HG03457 (cell line): ENCODE measurements around the gene GARIN1A.
"Not testable (repeated sequence)": the region's sequence is repeated elsewhere in the genome, so short reads cannot be mapped to it uniquely, and the experiment has no call there.

ENCODE experiments used
- ATAC-seq: cut with Tn5 transposase; IDR thresholded peaks from one replicate; pipeline ENCODE4 v1.9.1; 2021; ENCODE audit warnings: moderate number of reproducible peaks; ENCODE audit not compliant: unreplicated experiment

Gene GARIN1A

DNA sequence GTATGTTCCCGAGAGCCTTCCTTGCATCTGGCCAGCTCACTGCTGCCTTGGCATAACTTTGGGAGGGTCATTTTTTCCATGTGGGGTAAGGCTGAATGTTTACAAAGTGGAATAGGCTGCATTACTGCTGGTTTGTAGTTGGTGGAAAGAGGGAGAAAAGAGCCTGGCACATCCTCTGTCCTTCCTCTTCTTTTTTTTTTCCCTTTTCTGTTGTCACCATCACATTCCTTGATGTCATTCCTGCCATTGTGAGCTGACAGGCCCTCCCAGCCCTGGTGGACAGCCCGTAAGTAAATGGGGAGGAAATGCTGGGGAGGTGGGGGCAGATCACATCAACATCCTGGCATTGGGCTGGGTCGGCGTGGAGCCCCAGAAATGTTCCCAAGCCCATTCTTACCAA, at the start of gene GARIN1A:
Gene GARIN1A (plus strand): TSS at position 301 of the 400 bp plus-strand sequence. CDS start 106 bp downstream, outside the sequence.
- ATAC-seq = no peak

DNA sequence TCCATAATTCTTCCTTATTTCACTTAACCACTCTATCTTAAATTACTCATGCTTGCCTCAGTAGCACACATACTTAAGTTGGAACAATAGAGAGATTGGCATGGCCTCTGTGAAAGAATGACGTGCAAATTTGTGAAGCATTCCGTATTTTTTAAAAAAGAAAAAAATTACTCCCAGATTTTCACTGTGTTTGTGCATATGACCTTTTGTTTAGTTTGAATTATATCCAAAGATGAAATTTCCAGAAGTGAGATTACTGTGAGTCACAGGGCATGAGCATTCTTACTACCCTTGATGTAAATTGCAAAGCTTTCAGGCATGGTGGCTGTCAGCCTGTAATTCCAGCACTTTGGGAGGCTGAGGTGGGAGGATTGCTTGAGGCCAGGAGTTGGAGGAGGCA, 45.0 kb upstream of the GARIN1A start:
- ATAC-seq = not testable (repeated sequence)

GRCh38 chr7:128633915-128634314, 38.2 kb upstream of the GARIN1A start:
- not testable (repeated sequence) for ATAC-seq

DNA sequence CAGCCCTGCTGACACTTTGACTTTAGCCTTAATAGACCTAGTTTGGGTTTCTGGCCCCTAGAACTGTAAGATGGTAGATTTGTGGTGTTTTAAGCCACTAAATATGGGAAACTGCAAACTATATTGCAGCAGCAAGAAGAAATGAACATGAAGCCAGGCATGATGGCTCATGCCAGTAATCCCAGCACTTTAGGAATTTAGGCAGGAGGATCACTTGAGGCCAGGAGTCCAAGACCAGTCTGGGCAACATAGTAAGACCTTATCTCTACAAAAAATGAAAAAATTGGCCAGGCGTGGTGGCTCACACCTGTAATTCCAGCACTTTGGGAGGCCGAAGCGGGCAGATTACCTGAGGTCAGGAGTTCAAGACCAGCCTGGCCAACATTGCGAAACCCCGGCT, 26.9 kb upstream of the GARIN1A start:
- ATAC-seq = not testable (repeated sequence)

GRCh38 chr7:128645844-128646243, 26.2 kb upstream of the GARIN1A start:
- ATAC-seq = not testable (repeated sequence)

DNA sequence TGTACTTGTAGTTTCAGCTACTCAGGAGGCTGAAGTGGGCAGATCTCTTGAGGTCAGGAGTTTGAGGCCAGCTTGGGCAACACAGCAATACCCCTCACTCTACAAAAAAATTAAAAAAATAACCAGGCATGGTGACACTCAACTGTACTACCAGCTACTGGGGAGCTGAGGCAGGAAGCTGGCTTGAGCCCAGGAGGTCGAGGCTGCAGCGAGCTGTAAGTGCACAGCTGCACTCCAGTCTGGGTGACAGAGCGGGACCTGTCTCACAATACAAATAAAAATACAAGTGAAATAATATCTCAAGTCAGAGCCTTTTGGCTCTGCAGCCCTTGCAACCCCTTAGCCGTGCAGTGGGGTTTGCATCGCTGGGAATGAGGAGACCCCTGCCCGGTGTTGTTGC, 25.2 kb upstream of the GARIN1A start:
- ATAC-seq = not testable (repeated sequence)

DNA sequence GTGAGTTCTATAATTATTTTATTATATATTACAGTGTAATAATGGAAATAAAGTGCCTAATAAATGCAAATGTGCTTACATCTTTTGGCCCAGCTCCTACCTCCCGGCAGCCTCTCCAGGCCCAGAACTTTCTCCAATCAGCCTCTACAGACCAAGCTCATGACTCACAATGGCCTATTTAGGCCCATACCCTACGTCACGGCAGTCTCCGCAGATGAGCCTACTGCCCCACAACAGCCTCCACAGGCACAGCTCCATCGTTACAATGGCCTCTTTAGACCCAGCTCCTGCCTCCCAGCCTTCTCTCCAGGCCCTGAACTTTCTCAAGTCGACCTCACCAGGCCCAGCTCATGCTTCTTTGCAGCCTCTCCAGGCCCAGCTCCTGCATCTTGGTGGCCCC, 21.0 kb upstream of the GARIN1A start:
- ATAC-seq = not testable (repeated sequence)

DNA sequence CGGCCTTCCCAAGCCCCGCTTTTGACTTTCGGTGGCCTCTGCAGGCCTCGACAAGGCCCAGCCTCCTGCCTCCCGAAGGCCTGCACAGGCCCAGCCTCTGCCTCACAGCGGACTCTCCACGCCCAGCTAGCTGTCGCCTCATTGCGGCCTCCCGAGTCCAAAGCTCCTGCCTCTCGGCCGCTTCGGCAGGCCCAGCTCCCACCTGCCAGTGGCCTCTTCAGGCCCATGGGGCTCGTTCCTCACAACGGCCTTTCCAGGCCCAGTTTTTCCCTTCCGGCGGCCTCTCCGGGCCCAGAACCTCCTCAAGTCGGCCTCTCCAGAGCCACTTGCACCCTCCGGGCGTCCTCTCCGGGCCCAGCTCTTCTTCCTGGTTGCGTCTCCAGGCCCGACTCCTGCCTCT, 19.5 kb upstream of the GARIN1A start:
- ATAC-seq = not testable (repeated sequence)

DNA sequence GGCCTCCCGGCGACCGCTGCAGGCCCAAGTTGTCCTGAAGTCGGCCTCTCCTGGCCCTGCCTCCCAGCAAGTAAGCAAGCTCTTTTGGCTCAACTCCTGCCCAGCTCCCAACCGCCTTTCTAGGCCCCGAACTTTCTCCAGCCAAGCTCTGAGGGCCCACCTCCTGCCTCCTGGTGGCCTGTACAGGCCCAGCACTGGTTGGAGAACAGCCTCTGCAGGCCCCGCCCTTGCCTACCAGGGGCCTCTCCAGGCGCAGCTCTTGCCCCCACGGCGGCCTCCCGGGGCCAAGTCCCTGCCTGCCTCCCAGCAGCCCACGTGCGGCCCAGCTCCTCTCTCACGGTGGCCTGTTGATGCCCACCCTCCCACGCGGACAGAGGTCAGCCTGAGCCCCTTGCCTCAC, 18.9 kb upstream of the GARIN1A start:
- ATAC-seq = not testable (repeated sequence)

DNA sequence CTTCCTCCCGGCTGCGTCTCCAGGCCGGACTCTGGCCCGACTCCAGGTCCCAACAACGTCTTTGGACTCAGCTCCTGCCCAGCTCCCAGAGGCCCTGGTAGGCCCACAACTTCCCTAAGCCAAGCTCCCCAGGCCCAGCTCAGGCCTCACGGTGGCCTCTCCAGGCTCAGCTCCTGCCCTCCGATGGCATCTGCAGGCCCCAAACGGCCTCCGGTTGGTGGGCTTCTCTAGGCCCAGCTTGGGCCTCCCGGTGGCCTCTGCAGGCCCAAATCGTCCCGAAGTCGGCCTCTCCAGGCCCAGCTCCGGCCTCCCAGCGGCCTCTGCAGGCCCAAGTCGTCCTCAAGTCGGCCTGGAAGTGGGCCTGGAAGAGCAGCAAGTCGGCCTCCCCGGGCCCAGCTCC, 18.0 kb upstream of the GARIN1A start:
- ATAC-seq = not testable (repeated sequence)

DNA sequence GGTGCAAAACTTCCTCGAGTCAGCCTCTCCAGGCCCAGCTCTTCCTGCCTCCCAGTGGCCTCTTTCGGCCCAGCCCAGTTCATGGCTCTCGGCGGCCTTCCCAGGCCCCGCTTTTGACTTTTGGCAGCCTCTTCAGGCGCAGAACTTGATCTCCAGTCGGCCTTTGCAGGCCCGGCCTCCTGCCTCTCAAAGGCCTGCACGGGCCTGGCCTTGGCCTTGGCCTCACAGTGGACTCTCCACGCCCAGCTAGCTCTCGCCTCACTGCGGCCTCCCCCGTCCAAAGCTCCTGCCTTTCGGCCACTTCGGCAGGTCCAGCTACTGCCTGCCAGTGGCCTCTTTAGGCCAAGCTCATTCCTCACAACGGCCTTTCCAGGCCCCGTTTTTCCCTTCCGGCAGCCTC, 17.6 kb upstream of the GARIN1A start:
- ATAC-seq = not testable (repeated sequence)

DNA sequence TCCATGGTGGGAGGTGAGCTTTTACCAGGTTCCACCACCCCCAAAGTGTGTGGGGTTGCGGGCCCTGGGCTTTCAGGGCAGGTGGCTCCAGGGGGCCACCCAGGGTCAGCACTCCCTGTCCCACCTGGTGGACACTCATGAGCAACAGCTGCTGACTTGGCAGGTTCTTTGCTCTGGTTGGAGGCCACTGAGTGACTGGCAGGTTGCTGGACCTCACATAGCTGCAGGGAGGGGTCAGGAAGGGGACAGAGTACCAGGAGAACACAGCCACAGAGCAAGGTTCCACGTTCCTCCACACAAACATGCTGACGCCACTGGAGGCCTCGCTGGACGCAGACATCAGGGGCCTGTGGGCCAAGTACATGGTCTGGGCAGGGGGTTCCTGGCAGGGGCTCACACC, 13.7 kb upstream of the GARIN1A start:
- ATAC-seq = not testable (repeated sequence)

GRCh38 chr7:128660596-128660995, 11.5 kb upstream of the GARIN1A start:
- ATAC-seq = no peak

DNA sequence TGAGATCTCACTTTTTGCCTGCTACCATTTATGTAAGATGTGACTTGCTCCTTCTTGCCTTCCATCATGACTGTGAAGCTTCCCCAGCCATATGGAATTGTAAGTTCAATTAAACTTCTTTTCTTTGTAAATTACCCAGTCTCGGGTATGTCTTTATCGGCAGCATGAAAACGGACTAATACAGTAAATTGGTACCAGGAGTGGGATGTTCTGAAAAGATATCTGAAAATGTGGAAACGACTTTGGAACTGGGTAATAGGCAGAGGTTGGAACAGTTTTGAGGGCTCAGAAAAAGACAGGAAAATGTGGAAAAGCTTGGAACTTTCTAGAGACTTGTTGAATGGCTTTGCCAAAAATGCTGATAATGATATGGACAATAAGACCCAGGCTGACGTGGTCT, 10.6 kb upstream of the GARIN1A start:
- ATAC-seq = no peak

DNA sequence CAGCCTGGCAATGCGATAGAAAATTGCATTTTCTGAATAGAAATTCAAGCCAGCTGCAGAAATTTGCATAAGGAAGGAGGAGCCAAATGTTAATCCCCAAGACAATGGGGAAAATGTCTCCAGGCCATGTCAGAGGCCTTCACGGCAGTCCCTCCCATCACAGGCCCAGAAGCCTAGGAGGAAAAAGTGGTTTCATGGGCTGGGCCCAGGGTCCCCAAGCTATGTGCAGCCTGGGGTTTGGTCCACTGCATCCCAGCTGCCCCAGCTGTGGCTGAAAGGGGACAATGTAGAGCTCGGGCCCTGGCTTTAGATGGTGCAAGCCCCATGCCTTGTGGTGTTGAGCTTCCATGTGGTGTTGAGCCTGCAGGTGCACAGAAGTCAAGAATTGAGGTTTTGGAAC, 10.0 kb upstream of the GARIN1A start:
- ATAC-seq = no peak

- not testable (repeated sequence) for ATAC-seq
Measured at GRCh38 chr7:128663223-128663622, 8.9 kb upstream of the GARIN1A start.

DNA sequence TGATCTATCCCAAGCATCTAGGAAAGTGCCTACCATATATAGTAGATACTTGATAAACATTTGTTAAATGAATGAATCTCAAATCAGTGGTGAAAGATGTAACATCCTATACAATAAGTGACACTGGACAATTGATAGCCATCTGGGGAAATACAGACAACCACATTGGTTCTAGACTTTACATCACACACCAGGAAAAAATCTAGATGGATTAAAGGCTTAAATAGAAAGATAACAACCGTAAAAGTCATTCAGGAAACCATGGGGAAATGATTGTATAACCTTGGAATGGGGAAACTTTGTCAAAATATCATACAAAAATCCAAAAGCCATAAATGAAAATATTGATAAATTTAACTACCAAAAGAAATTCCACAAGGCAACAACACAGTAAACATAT, 7.0 kb upstream of the GARIN1A start:
- no peak for ATAC-seq

DNA sequence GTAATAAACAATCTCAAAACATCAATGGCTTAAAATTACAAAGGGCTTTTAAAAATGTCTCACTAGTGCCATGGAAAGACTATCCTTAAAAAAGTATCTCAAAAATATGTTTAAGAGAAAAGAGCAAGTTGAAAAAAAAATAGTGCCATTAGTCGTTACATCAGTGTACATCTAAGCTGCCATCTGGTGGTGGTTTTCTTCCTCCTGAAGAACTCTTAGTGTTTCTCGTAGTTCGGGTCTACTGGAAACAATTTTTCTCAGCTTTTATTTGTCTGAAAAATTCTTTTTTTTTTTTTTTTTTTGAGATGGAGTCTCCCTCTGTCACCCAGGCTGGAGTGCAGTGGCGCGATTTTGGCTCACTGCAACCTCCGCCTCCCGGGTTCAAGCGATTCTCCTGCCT, 5.9 kb upstream of the GARIN1A start:
- ATAC-seq = no peak

DNA sequence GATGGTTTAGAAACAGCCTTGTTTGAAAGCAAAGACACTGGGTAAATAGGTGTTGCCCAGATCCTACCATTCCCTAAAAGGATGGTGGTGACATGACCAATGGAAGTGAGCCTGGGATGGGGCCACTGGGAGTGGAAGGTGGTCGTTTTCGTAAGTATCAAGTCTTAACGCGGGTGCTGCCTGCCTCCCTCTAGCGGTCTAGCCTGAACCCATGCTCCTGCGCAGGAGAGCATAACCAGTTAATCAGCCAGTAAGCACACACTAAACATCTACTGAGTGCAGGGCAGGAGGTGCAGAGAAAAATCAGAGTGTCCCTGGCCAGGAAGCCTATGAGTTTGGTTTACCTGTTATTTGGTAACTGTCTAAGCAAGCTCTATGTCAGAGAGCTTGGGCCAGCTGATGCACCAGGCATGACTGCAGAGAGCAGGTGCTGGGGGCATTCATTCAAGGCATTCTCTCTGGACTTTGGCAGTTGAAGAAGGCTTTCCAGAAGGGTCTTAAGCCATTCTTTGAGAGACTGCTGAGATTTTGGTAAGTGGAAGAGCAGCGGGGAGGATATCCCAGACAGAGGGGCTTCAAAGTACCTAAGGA, 930 bp downstream of the GARIN1A start:
- ATAC-seq = no peak

GRCh38 chr7:128673571-128673970, 1.5 kb downstream of the GARIN1A start:
- ATAC-seq = no peak

GRCh38 chr7:128676665-128677064, 4.6 kb downstream of the GARIN1A start:
- no peak for ATAC-seq

DNA sequence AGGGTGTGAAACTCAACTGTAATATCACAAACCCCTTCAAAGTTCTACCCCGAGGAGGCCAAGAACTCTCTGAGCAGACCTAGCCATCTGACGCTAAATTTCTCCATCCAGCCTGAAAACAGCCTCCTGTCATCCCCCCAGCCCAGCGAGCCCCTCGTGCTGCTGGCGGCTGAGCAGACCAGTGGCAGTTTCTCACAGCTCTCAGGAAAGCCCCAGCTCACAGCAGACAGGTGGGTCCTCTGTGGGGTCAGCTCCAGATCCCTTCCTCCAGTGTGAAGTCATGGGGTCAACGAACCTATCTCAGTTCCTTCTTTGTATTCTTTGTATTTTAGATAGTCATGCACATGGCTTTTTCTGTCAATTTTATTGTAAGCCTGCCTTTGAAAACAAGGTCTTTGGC, 7.8 kb downstream of the GARIN1A start:
- ATAC-seq = no peak

- ATAC-seq = no peak
Measured at GRCh38 chr7:128681794-128682537, 9.9 kb downstream of the GARIN1A start.
